ENCODE measurements around the gene PARP12.
A peak's percentile ranks its signal among the peaks of the same experiment; 100 is the strongest.
"Not testable (repeated sequence)": the region's sequence is repeated elsewhere in the genome, so short reads cannot be mapped to it uniquely, and the experiment has no call there.

PARP12 gene, protein sequence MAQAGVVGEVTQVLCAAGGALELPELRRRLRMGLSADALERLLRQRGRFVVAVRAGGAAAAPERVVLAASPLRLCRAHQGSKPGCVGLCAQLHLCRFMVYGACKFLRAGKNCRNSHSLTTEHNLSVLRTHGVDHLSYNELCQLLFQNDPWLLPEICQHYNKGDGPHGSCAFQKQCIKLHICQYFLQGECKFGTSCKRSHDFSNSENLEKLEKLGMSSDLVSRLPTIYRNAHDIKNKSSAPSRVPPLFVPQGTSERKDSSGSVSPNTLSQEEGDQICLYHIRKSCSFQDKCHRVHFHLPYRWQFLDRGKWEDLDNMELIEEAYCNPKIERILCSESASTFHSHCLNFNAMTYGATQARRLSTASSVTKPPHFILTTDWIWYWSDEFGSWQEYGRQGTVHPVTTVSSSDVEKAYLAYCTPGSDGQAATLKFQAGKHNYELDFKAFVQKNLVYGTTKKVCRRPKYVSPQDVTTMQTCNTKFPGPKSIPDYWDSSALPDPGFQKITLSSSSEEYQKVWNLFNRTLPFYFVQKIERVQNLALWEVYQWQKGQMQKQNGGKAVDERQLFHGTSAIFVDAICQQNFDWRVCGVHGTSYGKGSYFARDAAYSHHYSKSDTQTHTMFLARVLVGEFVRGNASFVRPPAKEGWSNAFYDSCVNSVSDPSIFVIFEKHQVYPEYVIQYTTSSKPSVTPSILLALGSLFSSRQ

DNA sequence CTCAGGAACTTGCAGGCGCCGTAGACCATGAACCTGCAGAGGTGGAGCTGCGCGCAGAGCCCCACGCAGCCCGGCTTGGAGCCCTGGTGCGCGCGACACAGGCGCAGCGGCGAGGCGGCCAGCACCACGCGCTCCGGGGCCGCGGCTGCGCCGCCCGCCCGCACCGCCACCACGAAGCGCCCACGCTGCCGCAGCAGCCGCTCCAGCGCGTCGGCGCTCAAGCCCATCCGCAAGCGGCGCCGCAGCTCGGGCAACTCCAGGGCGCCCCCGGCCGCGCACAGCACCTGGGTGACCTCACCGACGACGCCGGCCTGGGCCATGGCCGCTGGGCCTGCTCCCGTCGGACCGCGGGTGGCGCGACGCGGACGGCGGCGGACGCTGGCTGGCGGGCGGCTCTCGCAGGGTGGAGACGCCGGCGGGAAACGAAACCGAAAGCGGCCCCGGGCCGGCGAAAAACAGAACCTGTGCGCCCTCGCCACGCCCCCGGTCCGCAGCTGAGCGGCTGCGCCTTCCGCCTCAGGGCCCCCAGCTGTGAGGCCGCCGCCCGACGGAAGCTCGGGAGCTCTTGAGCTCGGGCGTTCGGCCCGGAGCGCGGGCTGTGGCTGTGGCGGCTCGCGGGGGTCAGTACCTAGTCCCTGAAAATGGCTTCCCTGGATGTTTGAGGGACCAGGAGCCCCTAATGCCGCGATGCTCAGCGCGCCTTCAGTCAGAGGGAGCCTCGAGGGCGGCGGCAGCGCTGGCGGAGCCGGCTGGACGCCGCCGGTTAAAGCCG is at the start of gene PARP12:
TSS of gene PARP12 (minus strand) at position 424 of the 772 bp plus-strand sequence. CDS start at position 320, 104 bp downstream.
- TF ChIP-seq CTCF (IDR thresholded peaks at IDR 0.05; ENCODE audit: low read depth, low read length), result no peak
- peak; percentile 61 for DNase-seq (ENCODE audit: extremely low read depth, low read depth)

DNA sequence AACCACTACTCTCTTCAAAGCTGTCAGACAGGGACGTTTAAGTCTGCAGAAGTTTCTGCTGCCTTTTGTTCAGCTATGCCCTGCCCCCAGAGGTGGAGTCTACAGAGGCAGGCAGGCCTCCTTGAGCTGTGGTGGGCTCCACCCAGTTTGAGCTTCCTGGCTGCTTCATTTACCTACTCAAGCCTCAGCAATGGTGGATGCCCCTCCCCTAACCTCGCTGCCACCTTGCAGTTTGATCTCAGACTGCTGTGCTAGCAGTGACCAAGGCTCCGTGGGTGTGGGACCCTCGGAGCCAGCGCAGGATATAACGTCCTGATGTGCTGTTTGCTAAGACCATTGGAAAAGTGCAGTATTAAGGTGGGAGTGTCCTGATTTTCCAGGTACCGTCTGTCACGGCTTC is 46.0 kb upstream of the PARP12 start:
- DNase-seq (ENCODE audit: extremely low read depth, low read depth), result not testable (repeated sequence)

GRCh38 chr7:140096459-140096858 is 33.7 kb upstream of the PARP12 start:
- no peak for DNase-seq (ENCODE audit: extremely low read depth, low read depth)
- no peak for TF ChIP-seq CTCF (IDR thresholded peaks at IDR 0.05; ENCODE audit: low read depth, low read length)

- no peak for DNase-seq (ENCODE audit: extremely low read depth, low read depth)
- TF ChIP-seq CTCF (IDR thresholded peaks at IDR 0.05; ENCODE audit: low read depth, low read length), result no peak
Observed at GRCh38 chr7:140093375-140093774, 30.6 kb upstream of the PARP12 start.

DNA sequence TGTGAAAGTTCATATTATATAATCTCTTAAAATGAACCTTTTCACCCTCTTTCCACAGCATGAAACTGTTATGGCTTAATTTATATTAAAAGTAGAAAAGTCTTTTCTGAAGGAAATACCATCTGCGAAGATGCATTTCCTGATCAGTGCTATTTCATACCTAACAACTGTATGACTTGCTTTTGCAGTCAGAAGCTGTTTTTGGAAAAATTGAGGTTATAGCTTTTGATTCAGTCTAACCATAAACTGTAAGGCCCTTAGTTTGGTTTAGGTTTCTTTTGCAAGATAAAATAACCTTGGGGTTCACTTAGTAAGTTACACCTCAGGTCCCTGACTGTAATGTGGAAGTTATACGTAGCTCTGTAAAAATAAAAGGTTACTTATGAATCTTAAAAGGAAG is 22.7 kb upstream of the PARP12 start:
- TF ChIP-seq CTCF (IDR thresholded peaks at IDR 0.05; ENCODE audit: low read depth, low read length), result no peak
- DNase-seq (ENCODE audit: extremely low read depth, low read depth), result no peak

GRCh38 chr7:140084972-140085371 is 22.2 kb upstream of the PARP12 start:
- TF ChIP-seq CTCF (IDR thresholded peaks at IDR 0.05; ENCODE audit: low read depth, low read length), result no peak

GRCh38 chr7:140084142-140084655 is 21.4 kb upstream of the PARP12 start:
- no peak for DNase-seq (ENCODE audit: extremely low read depth, low read depth)
- TF ChIP-seq CTCF (IDR thresholded peaks at IDR 0.05; ENCODE audit: low read depth, low read length), result no peak

More at GRCh38 chr7:140084972-140085371, 22.2 kb upstream of the PARP12 start:
- DNase-seq (ENCODE audit: extremely low read depth, low read depth), result no peak

Data from AG09319 (cell line).